ENCODE data around the gene ATP2B1.

The ATP2B1 gene

GRCh38 chr12:89692439-89692838, 16.2 kb downstream of the ATP2B1 start:
- no peak for DNase-seq (ENCODE audit: low read depth in 3 of 3)

DNA sequence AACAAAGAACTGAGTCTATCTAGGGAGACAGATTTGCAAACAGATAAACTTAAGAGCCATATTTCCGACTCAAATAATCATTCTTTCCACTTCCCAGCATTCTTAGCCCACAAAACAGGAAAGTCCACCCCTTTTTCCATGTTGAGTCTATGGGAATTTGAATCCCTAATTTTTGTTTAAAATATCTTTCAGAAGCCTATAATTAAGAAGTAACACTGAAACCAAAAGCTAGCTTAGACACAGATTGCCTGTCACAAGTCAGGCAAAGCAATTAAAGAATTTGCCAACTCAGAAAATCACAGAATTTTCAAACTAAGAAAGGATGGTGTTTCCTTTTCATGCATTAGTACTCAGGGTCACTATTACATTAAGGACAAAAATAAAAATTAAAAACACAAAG, 17.0 kb downstream of the ATP2B1 start:
- DNase-seq (ENCODE audit: low read depth in 3 of 3), result no peak

DNA sequence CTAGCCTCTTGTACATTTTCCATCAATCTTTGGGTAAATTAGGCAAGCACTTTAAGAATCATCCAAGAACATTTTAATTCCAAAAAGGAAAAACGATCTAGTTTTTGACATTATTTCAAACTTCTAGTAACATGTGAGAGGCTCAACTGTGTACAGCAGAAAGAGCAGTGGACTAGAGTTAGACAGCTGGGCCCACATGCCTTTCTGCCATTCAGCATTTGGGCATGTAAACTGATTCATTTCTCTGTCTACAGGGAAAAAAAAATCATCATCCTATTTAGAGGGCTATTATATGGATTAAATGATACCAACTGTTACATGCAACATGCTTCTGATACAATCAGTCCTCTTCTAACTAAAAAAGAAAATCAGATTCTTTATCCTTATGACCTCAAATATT, 17.7 kb downstream of the ATP2B1 start:
- no peak for DNase-seq (ENCODE audit: low read depth in 3 of 3)

DNA sequence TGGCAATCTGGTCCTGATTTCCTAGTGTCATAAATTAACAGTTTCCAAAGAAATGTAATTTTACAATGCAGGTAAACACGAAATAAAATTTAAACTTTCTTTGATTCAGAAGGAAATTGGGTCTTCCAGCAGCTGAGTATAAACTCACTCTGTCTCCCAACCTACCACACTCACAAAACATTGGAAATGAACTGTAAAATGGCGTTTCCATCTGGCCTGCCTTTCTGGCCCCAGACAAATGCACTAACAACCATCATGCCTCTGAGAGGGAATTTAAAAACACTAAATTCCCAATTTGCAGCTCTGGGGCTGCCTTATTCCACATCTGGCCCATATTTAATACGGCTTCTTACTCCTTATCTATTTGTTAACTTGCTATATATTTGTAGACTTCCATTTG, 19.3 kb downstream of the ATP2B1 start:
- DNase-seq (ENCODE audit: low read depth in 3 of 3), result no peak

DNA sequence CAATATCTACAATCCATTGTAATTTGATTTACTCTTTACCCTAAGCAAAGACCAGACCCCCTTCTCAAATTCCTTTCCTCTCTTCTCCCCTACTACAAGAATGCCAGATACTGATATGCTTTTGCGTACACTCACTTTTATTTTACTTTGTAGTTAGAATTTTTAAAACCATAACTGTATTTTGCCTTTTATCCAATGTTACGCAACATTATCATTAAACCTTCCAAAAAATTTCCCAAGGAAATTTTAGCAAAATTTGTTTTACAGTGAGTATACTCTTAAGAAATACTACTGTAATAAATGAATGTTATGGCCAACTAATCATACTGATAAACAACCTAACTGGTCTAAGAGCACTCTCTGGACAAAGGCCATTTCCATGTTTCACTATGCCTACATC, 22.3 kb downstream of the ATP2B1 start:
- no peak for DNase-seq (ENCODE audit: low read depth in 3 of 3)

- no peak for DNase-seq (ENCODE audit: low read depth in 3 of 3)
These were observed 23.2 kb downstream of the ATP2B1 start for GRCh38 chr12:89685363-89685972.

GRCh38 chr12:89684136-89684535, 24.5 kb downstream of the ATP2B1 start:
- no peak for DNase-seq (ENCODE audit: low read depth in 3 of 3)

DNA sequence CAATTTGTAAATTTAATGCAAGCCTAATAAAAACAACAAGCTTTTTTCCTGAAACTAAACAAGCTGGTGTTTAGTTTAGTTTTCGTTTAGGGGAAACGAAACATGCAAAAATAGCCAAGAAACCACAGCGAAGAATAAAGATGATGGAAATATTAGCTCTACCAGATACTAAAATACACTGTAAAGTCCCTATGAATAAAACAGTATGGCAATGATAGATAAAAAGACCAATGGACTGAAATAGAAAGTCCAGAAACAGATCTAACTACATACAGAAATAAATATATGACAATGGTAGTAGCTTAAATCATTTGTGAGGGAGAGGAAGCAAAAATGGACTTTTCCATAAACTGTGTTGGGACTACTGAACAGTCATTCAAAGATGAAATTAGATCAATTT, 26.4 kb downstream of the ATP2B1 start:
- no peak for DNase-seq (ENCODE audit: low read depth in 3 of 3)

DNA sequence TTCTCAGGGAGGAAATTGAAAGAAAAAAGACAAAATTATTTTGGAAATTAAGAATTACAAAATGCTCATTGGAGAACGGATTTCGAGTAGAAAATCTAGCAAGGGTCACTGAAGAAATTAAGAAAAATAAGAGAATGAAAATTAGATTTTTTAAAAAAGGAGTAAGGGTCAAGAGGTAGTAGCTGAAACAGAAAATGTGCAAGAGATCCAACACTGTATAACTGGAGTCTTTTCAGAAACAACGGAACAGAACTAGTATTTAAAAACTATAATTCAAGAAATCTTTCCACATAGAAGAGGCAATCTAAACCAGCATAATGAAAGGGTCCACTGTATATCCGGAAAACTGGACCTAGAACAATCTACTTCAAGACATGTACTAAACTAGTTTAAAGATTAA, 28.2 kb downstream of the ATP2B1 start:
- no peak for DNase-seq (ENCODE audit: low read depth in 3 of 3)

DNA sequence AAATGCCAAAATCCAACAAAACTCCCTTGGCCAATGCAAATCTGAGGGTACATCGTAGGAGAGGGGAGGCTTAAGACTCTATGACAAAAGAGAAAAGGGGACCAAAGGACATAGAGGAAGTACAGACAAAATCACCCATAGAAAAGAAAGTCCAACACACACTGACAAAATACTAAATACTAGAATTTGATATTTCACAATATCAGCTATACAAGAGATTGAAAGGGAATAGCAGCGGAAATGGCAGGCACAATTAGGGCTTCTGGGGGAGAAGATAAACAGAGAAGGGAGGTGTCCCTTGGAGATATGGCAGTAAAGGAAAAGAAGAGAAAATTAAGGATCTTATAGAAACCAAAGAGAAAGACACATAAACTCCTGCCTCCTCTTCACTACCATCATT, 29.0 kb downstream of the ATP2B1 start:
- DNase-seq (ENCODE audit: low read depth in 3 of 3), result no peak

DNA sequence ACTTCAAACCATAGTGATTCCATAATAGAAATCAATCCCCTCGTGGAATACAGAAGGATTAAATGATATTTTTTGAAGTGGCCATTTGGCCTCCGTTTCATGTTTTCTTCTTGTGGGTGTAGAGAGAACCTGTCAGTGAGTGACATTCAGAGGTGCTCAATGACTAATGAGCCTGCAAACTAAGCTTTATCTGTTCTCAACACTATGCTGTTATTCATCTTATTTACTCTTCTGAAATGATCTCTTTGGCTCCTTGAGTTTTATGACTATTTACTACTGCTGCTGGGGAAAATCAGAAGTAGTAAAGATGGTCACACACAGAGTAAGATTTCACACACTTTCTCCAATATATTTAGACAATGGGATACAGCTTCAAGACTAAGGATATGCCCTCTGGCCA, 30.4 kb downstream of the ATP2B1 start:
- no peak for DNase-seq (ENCODE audit: low read depth in 3 of 3)

GRCh38 chr12:89676930-89677329, 31.7 kb downstream of the ATP2B1 start:
- DNase-seq (ENCODE audit: low read depth in 3 of 3), result no peak

- DNase-seq (ENCODE audit: low read depth in 3 of 3), result no peak
These were observed 34.2 kb downstream of the ATP2B1 start for GRCh38 chr12:89674326-89674942.

GRCh38 chr12:89673603-89674002, 35.0 kb downstream of the ATP2B1 start:
- no peak for DNase-seq (ENCODE audit: low read depth in 3 of 3)

DNA sequence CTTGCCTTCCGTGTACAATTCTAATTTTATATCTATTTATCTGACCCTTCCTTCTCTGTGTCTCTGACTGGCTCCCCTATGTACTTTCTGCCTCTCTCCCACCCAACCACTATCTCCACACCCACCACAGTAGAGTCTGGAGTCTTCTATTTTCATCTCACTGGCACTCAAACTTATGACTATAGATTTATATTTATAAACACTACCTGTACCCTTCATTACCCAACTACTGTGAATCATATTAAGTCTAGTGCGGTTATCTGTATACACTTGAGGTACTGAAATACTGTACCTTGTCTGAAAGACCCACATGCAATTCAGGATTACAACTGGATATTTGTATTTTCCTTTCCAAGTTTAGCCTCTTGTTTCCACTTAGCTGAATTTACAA, 36.1 kb downstream of the ATP2B1 start:
- no peak for DNase-seq (ENCODE audit: low read depth in 3 of 3)

- no peak for DNase-seq (ENCODE audit: low read depth in 3 of 3)
These were observed 37.2 kb downstream of the ATP2B1 start for GRCh38 chr12:89671469-89671868.

- DNase-seq (ENCODE audit: low read depth in 3 of 3), result no peak
These were observed 39.4 kb downstream of the ATP2B1 start for GRCh38 chr12:89669197-89669596.

DNA sequence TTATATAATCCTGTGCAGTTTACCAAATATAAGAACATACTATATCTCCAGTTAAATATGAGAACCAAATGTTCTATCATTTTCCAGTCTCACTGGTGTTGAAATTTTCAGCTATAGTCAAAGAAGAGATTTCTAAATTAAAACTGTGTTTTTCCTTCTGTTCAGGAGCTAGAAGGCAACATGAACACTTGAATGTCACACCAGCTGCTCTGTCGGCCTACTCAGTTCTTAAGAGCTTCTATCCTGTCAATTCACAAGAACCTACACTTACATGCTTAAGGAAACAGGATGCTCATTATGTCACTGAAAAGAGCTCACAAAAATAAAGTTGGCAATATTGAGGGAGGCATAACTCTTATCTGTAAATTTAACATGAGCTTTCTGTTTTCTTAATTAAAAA, 43.1 kb downstream of the ATP2B1 start:
- DNase-seq (ENCODE audit: low read depth in 3 of 3), result no peak

DNA sequence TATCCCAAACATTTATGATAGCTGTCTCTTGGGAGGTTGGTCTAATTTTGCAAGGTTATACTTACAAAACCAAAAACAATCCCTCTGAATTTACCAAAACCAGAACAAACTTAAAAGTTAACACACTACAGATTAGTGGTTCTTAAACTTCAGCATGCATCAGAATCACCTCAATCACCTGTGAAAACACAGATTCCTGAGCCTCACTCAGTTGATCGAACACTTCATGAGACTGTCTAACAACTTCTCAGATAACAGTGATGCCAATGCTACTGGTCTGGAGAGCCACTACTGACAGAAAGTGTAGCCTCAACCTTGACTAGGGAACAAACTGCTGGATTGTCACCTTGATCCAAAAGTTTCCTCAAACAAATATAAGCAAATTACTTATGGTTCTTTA, 44.2 kb downstream of the ATP2B1 start:
- no peak for DNase-seq (ENCODE audit: low read depth in 3 of 3)

- DNase-seq (ENCODE audit: low read depth in 3 of 3), result no peak
These were observed 44.9 kb downstream of the ATP2B1 start for GRCh38 chr12:89663577-89664357.

DNA sequence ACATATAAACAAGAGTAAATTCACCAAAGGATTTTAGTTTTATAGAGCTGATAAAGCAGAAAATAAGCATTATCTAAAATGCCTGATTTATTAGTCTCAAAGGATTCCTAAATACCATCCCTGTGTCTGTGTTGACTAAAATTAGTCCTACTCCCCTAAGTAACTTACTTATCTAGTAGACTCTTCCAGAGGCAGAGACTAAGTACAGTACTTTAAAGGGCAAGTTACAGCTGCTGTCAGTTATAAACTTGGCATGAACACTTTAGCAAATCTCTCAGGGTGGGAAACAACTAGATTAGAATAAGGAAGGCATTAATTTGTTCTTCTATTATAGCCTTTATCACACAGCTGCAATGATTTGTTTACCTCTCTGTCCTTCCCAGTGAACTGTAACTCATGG, 46.0 kb downstream of the ATP2B1 start:
- DNase-seq (ENCODE audit: low read depth in 3 of 3), result no peak

DNA sequence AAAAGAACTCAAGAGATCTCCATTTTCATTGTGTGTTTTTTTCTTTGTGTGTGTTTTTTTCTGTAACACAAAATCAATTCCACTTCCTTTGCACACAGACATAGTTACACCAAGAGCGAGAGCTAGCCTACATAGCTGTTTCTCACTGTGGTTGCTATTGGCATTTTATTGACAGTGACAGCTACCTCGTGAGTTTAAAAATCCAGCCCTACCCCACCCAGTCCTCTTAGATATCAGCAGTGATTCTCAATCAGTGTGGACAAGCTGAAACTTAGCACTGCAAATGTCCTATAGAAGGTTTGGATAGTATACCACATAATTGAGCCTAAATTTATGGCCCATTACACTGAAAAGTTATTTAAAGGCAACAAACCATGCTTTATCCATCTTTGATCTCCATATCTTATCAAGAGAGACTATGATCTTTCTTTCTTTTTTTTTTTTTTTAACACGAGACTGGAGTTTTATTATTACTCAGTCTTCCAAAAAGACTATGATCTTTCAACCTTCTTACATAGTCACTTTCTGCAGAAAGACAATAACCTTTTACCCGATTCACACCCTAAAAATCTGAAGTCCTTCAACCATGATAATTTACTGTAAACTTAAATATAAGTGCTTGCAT, 46.8 kb downstream of the ATP2B1 start:
- no peak for DNase-seq (ENCODE audit: low read depth in 3 of 3)

- DNase-seq (ENCODE audit: low read depth in 3 of 3), result no peak
These were observed 50.9 kb downstream of the ATP2B1 start for GRCh38 chr12:89657739-89658138.

Measured in stimulated activated CD4-positive, alpha-beta T cell treated with anti-CD3 and anti-CD28 coated beads, TNF-alpha, amount 100 ng/mL, for 4 hours (primary cell).